ENCODE measurements around the gene CFAP61. TPM values are rescaled to one million over a fixed set of nuclear protein-coding genes. Genes with fewer than 3 reads are reported as not detected.

The CFAP61 gene
- total RNA-seq, 2 donors from 2014 or later: 1.0 to 1.9 TPM

DNA sequence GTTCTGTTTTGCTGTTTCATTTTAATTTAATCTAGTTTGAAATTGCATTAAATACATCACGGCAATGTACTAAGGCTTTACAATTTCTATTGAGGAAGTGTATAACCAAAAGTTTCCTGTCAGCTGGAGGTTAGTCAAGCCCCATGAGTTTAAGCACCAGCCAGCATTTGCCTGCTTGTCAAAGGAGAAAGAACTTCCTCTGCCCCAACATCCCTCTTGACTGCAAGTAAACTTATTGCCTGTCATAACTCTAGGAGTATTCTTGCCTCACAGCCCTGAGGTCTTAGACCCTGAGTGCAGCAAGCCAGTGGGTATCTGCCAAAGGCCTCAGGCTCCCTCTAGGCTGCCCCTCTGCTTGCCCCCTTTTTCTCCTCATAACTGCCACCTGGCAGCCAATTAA is 208.8 kb downstream of the CFAP61 start:
- H3K27me3 ChIP-seq: no peaks in the 10 kb centered on the region
- H3K4me3 ChIP-seq: no peak overlapping the region
- H3K36me3 ChIP-seq: no peaks in the 10 kb centered on the region
- no peak for DNase-seq (ENCODE audit: low spot score)
- TF ChIP-seq, protein P1, sequence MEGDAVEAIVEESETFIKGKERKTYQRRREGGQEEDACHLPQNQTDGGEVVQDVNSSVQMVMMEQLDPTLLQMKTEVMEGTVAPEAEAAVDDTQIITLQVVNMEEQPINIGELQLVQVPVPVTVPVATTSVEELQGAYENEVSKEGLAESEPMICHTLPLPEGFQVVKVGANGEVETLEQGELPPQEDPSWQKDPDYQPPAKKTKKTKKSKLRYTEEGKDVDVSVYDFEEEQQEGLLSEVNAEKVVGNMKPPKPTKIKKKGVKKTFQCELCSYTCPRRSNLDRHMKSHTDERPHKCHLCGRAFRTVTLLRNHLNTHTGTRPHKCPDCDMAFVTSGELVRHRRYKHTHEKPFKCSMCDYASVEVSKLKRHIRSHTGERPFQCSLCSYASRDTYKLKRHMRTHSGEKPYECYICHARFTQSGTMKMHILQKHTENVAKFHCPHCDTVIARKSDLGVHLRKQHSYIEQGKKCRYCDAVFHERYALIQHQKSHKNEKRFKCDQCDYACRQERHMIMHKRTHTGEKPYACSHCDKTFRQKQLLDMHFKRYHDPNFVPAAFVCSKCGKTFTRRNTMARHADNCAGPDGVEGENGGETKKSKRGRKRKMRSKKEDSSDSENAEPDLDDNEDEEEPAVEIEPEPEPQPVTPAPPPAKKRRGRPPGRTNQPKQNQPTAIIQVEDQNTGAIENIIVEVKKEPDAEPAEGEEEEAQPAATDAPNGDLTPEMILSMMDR (IDR thresholded peaks at IDR 0.05): no peak
- no peaks in the 10 kb centered on the region for H3K4me1 ChIP-seq
- H3K9me3 ChIP-seq: no peaks in the 10 kb centered on the region
- H3K27ac ChIP-seq: no peak overlapping the region

DNA sequence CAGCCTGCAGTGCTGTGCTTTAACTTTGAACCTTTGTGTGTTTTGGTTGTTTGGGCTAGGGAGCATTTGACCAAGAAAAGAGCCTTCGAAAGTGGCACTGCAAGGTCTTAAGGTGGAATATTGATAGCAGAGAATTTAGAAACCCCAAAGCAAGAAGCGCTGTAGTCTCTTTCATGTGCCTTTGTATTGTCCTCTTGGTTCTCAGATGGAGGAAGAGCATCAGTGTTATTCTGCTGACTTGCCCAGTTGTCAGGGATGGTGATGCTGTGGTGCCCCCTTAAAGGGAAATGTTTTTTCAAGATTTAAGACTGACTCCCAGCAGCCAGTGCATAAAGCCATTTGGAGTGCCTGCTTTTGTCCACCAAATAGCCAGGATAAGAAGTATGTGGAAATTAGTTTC is 212.9 kb downstream of the CFAP61 start:
- no peaks in the 10 kb centered on the region for H3K36me3 ChIP-seq
- H3K9me3 ChIP-seq: no peaks in the 10 kb centered on the region
- TF ChIP-seq, protein P1 (IDR thresholded peaks at IDR 0.05): no peak
- H3K4me3 ChIP-seq: no peak overlapping the region
- H3K4me1 ChIP-seq: no peaks in the 10 kb centered on the region
- H3K27me3 ChIP-seq: no peaks in the 10 kb centered on the region
- H3K27ac ChIP-seq: no peak overlapping the region
- DNase-seq (ENCODE audit: low spot score): no peak

DNA sequence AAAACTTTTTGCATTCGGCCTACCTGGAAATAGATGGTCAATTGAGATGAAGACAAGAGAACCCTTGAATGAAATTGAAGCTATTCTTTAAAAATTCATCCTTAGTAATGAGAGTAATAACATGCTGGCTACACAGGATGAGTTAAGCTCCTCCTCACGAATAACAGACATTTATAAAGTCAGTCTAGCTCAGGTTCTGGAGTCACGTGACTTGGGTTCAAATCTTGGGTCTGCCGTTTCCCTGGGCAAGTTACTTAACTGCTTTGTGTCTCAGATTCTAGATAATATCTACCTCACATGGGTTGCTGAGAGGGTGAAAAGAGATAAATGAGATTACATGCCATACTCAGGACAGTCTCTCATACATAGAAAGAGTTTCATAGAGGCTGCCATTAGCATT is 214.2 kb downstream of the CFAP61 start:
- no peaks in the 10 kb centered on the region for H3K36me3 ChIP-seq
- no peaks in the 10 kb centered on the region for H3K4me1 ChIP-seq
- no peaks in the 10 kb centered on the region for H3K27me3 ChIP-seq
- no peak for DNase-seq (ENCODE audit: low spot score)
- H3K27ac ChIP-seq: no peak overlapping the region
- TF ChIP-seq, protein P1 (IDR thresholded peaks at IDR 0.05): no peak
- no peaks in the 10 kb centered on the region for H3K9me3 ChIP-seq
- no peak overlapping the region for H3K4me3 ChIP-seq

DNA sequence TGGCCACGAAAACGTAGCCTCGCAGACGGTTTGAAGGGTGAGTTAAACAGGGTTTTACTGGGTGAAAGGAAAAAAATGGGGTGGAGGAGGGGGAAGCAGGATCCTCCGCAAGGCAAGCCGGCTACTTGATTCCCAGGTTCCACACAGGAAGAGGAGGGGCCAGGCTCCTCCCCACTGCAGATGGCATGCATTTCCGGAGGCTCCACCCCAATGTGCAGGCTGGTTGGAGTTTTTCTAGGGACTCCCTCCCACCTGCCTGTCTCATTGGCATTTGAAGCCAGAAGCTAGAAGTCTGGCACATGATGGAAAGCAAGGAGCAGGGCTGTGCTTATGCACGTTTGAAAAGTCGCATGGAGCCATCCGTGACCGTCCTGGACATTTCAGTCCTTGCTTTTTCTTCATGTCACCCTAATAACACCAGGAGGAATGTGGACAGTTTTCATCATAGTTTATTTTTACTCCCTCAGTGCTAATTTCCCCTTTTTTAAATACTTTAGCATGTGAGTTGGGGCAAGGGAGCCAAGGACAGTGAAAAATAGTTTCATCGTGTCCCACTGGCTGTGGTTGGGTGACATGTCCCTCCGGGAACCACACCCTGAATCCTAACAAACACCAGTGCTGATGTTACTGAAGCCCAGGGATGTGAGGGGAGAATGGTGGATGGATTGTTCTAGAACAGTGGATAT is 215.5 kb downstream of the CFAP61 start:
- no peak for DNase-seq (ENCODE audit: low spot score)
- Histone ChIP-seq H3K4me1 (no peaks in the 10 kb centered on the region), H3K36me3 (no peaks in the 10 kb centered on the region), H3K4me3 (no peak overlapping the region), H3K27me3 (no peaks in the 10 kb centered on the region), H3K27ac (no peak overlapping the region), H3K9me3 (no peaks in the 10 kb centered on the region)
- TF ChIP-seq, protein P1 (IDR thresholded peaks at IDR 0.05): no peak

DNA sequence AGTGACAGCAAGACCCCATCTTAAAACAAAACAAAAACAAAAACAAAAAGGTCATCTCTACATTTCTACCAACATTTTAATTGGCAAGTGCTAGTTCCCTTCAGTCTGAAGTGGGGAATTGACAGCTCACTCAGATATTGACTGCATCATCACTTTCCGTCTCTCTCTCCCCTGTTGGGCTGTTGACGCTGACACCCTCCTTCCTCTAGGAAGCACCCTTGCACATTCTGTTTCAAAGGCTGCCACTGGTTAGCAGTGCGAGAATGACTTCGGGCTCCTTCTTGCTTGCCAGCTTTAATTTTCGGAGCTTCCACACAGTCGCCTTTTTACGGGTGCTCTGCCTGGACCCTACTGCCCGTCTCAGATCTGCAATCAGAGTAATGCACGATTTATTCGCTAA is 218.9 kb downstream of the CFAP61 start:
- TF ChIP-seq, protein P1 (IDR thresholded peaks at IDR 0.05): no peak

DNA sequence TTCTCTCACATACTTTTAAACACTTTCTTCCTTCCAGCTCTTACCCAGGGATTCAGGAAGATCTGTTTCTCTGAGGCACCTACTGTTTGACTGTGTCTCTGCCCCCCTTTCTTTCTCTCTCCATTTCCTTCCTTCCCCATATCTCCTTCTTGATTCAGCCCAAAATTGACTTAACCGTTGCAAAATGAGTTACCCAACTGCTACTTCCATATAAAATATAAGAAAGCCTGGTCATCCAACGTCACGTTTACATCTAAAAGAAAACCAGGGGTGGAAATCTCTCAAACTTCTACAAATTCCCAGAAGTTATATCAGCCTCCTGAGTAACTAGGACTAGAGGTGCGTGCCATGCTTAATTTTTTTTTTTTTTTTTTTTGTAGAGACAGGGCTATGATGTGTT is 220.4 kb downstream of the CFAP61 start:
- H3K27ac ChIP-seq: no peak overlapping the region
- TF ChIP-seq, protein P1 (IDR thresholded peaks at IDR 0.05): no peak

More for the DNA sequence above, 218.9 kb downstream of the CFAP61 start:
- H3K27me3 ChIP-seq: no peaks in the 10 kb centered on the region
- no peaks in the 10 kb centered on the region for H3K9me3 ChIP-seq
- no peak overlapping the region for H3K4me3 ChIP-seq
- no peak for DNase-seq (ENCODE audit: low spot score)
- H3K27ac ChIP-seq: no peak overlapping the region
- no peaks in the 10 kb centered on the region for H3K4me1 ChIP-seq
- no peaks in the 10 kb centered on the region for H3K36me3 ChIP-seq

More for the DNA sequence above, 220.4 kb downstream of the CFAP61 start:
- Histone ChIP-seq H3K36me3 (no peaks in the 10 kb centered on the region), H3K27me3 (no peaks in the 10 kb centered on the region), H3K4me3 (no peak overlapping the region), H3K9me3 (no peaks in the 10 kb centered on the region), H3K4me1 (peaks cover 0 to 2% of the 10 kb centered on the region in 2 donors)
- DNase-seq (ENCODE audit: low spot score): no peak
